ENCODE results near the gene ADIPOR2.

ADIPOR2 gene

GRCh38 chr12:1825382-1826102 is 134.7 kb downstream of the ADIPOR2 start:
- no peak for DNase-seq (ENCODE audit: low read depth)
- no peak for TF ChIP-seq CTCF (IDR thresholded peaks at IDR 0.05; ENCODE audit: insufficient read depth, low read depth, low read length, missing control alignments)

DNA sequence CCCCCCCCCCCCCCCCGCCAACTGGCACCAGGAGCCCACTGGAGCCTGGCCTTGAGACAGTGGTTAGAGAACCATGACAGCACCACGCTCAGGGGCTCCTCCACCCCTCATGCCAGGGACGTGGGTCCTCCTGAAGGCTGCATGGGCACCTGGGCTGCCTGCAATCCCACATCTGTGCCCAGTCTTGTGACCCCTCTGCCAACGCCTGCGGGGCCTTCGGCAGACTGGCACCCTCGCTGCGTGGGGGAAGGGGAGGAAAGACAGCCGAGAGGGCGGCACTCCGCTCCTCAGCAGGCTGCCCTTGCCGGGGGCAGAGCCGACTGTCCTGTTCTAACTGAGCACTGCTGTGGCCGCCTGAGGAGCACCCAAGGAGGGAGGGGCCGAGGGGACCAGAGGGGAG is 135.5 kb downstream of the ADIPOR2 start:
- H3K4me3 ChIP-seq (ENCODE audit: low read depth, low read length), result no peak overlapping the region
- no peak for DNase-seq (ENCODE audit: low read depth)
- TF ChIP-seq CTCF (IDR thresholded peaks at IDR 0.05; ENCODE audit: insufficient read depth, low read depth, low read length, missing control alignments), result no peak

More at GRCh38 chr12:1825382-1826102, 134.7 kb downstream of the ADIPOR2 start:
- H3K4me3 ChIP-seq (ENCODE audit: low read depth, low read length), result no peak overlapping the region

DNA sequence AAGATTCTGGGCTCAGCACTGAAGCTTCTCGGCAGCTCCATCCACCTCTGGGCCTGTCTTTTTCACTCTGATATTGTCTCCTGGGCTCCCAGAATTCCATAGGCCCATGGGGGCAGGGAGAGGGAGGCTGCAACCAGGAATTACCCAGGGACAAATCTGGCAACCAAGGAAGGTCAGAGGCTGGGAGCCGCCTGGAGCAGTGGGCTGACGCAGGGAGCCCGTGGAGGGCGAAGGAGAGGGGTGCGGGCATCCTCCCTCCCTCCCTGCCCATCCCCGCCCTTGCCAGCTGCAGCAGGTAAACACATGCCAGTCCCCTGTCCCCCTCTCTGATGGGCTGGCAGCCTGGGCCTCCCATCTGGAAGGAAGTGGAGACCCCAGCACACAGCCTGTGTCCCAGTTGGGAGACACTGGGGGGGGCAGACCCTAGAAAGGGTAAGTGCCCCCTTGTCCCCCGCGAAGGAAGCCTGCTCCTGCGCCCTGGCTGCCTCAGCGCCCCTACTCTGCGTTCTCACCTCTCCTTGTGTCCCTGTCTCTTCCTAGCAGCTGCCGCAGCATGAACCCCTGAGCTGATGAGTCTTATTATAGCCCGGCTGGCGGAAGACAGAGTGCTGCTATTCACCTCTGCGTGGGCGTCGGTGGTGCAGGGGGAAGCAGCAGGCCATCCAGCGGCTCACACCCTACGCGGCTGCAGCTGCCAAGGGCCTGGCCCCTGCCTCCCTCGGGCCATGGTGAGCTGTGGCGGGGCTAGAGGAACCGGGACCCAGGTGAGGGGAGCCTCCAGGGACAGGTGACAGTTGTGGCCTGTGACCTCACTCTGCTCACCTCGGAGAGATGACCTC is 136.2 kb downstream of the ADIPOR2 start:
- DNase-seq (ENCODE audit: low read depth), result peak; percentile 34
- TF ChIP-seq CTCF (IDR thresholded peaks at IDR 0.05; ENCODE audit: insufficient read depth, low read depth, low read length, missing control alignments), result no peak
- no peak overlapping the region for H3K4me3 ChIP-seq (ENCODE audit: low read depth, low read length)

- TF ChIP-seq CTCF (IDR thresholded peaks at IDR 0.05; ENCODE audit: insufficient read depth, low read depth, low read length, missing control alignments), result no peak
- no peak overlapping the region for H3K4me3 ChIP-seq (ENCODE audit: low read depth, low read length)
- no peak for DNase-seq (ENCODE audit: low read depth)
These were observed 137.2 kb downstream of the ADIPOR2 start for GRCh38 chr12:1827826-1828805.

GRCh38 chr12:1828856-1829255 is 138.0 kb downstream of the ADIPOR2 start:
- no peak overlapping the region for H3K4me3 ChIP-seq (ENCODE audit: low read depth, low read length)
- no peak for DNase-seq (ENCODE audit: low read depth)
- no peak for TF ChIP-seq CTCF (IDR thresholded peaks at IDR 0.05; ENCODE audit: insufficient read depth, low read depth, low read length, missing control alignments)

DNA sequence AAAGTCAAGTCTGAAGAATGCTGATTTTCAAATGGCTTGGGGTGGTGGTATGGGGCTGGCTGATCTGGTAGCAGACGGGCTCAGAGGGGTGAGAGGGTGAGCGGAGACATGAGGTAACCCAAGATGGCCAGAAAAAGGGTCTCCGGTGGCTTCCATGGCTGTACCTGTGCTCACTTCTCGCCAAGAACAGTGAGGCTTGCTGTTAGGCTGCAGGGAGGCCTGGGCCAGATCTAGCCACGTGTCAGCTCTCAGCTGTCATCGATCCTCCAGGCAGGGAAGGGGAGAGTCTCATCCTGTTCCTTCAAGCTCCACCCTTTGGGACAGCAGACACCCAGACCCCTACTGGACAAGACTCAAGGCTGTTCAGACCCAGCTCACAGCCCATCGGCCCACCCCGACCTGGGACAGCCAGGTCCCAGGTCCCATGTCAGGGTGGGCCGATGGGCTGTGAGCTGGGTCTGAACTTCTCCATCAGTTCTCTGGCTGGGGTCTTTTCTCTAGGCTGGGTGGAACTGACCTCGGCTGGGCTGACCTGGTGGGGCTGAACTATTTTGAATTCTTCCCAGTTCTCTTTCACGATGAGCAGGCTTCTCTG is 138.5 kb downstream of the ADIPOR2 start:
- DNase-seq (ENCODE audit: low read depth), result no peak
- H3K4me3 ChIP-seq (ENCODE audit: low read depth, low read length), result no peak overlapping the region
- no peak for TF ChIP-seq CTCF (IDR thresholded peaks at IDR 0.05; ENCODE audit: insufficient read depth, low read depth, low read length, missing control alignments)
